H1 (cell line): ENCODE data around the gene LMX1A. TPM values are rescaled to one million over a fixed set of nuclear protein-coding genes. Genes with fewer than 3 reads are reported as not detected.

Experiments used
- CTCF ChIA-PET: fragments of 300-600 bp; sonication (Branson Sonifier 250); formaldehyde crosslinking; loops from one replicate; lab custom pipeline; 2021; ENCODE audit not compliant: partially characterized antibody; lab: Charles Lee
- POLR2A ChIA-PET: fragments of 300-600 bp; sonication (Branson Sonifier 250); formaldehyde crosslinking; loops from one replicate; lab custom pipeline; 2021; ENCODE audit warnings: inconsistent platforms; ENCODE audit not compliant: partially characterized antibody; lab: Charles Lee
- DNase-seq, 2 experiments: peaks; one replicate each; pipeline versions ENCODE4 v3.0.0 to v3.0.0-alpha.2; 2010 to 2022; ENCODE audit warnings: low spot score in 2 of 2, low read depth in 1 of 2, mixed read lengths in 1 of 2
- FAIRE-seq: peaks from 2 replicates; lab custom pipeline; 2011; peaks lifted over from hg19 to GRCh38; lab: Jason Lieb, UNC
- H2AFZ ChIP-seq: 2 replicates; pipeline ENCODE4 v1.8.1; 2012; ENCODE audit warnings: low read length, inconsistent platforms
- H2AK5ac ChIP-seq: 2 replicates; pipeline ENCODE4 v1.6.1; 2013; ENCODE audit warnings: low read depth, low read length
- H2BK120ac ChIP-seq: replicated peaks from 2 replicates; pipeline ENCODE3; 2013; ENCODE audit warnings: low read depth, low read length, inconsistent platforms
- H2BK12ac ChIP-seq: 2 replicates; pipeline ENCODE4 v1.6.1; 2013; ENCODE audit warnings: low read depth, low read length
- H2BK15ac ChIP-seq: 2 replicates; pipeline ENCODE4 v1.6.1; 2013; ENCODE audit warnings: low read length
- H2BK20ac ChIP-seq: 2 replicates; pipeline ENCODE4 v1.6.1; 2013; ENCODE audit warnings: low read length
- H2BK5ac ChIP-seq: 2 replicates; pipeline ENCODE4 v1.6.1; 2013; ENCODE audit warnings: low read depth, low read length
- H3K14ac ChIP-seq: 2 replicates; pipeline ENCODE4 v1.6.1; 2013; ENCODE audit warnings: inconsistent platforms; ENCODE audit not compliant: insufficient read length
- H3K18ac ChIP-seq: 2 replicates; pipeline ENCODE4 v1.6.1; 2013; ENCODE audit warnings: low read length; ENCODE audit errors: extremely low read depth
- H3K23ac ChIP-seq: 2 replicates; pipeline ENCODE4 v1.6.1; 2013; ENCODE audit warnings: inconsistent platforms; ENCODE audit not compliant: insufficient read length
- H3K23me2 ChIP-seq: 2 replicates; pipeline ENCODE4 v1.6.1; 2013; ENCODE audit warnings: low read depth, low read length
- H3K27ac ChIP-seq: 2 replicates; pipeline ENCODE4 v1.6.1; 2011; ENCODE audit warnings: low read depth, low read length, inconsistent platforms
- H3K27me3 ChIP-seq, 4 experiments: replicated peaks in 1 of 4; 1 replicate in 1 of 4; 2 replicates in 3 of 4; pipeline versions ENCODE4 v1.6.1 to v1.8.1; 2011 to 2013; ENCODE audit warnings: low read length in 3 of 4, mild to moderate bottlenecking in 3 of 4, inconsistent platforms in 2 of 4, mixed read lengths in 2 of 4, moderate library complexity in 1 of 4; ENCODE audit not compliant: control insufficient read depth in 3 of 4, insufficient read depth in 3 of 4; ENCODE audit errors: extremely low read depth in 1 of 4
- H3K36me3 ChIP-seq, 4 experiments: 2 replicates each; pipeline versions ENCODE4 v1.6.1 to v1.8.1; 2011 to 2013; ENCODE audit warnings: mild to moderate bottlenecking in 4 of 4, low read length in 3 of 4, moderate library complexity in 2 of 4, control low read depth in 1 of 4, inconsistent platforms in 1 of 4; ENCODE audit not compliant: insufficient read depth in 4 of 4, control insufficient read depth in 2 of 4
- H3K4ac ChIP-seq: replicated peaks from 2 replicates; pipeline ENCODE3; 2013; ENCODE audit warnings: low read length, low read depth, mixed read lengths, inconsistent platforms; ENCODE audit not compliant: insufficient read length
- H3K4me1 ChIP-seq, 4 experiments: replicated peaks in 1 of 4; 1 replicate in 1 of 4; 2 replicates in 3 of 4; pipeline versions ENCODE4 v1.6.1 to v1.8.1; 2011 to 2013; ENCODE audit warnings: low read length in 3 of 4, inconsistent platforms in 2 of 4, mixed read lengths in 1 of 4; ENCODE audit not compliant: insufficient read depth in 4 of 4, control insufficient read depth in 3 of 4
- H3K4me2 ChIP-seq, 2 experiments: 2 replicates each; pipeline versions ENCODE4 v1.6.1 to v1.8.1; 2011 to 2013; ENCODE audit warnings: low read depth in 2 of 2, low read length in 2 of 2, control low read depth in 1 of 2, inconsistent platforms in 1 of 2, mild to moderate bottlenecking in 1 of 2; ENCODE audit not compliant: insufficient read depth in 1 of 2
- H3K4me3 ChIP-seq, 4 experiments: fragments of 200-600, 300-600 bp in 1 of 4; sonication (generic), shearing (Covaris generic), sonication (Bioruptor Twin) in 1 of 4; 2 replicates each; pipeline versions ENCODE4 v1.5.1 to v1.8.1; 2011 to 2016; ENCODE audit warnings: low read length in 4 of 4, low read depth in 3 of 4, control low read depth in 2 of 4, inconsistent platforms in 2 of 4, mild to moderate bottlenecking in 2 of 4, mixed read lengths in 1 of 4, moderate library complexity in 1 of 4; ENCODE audit not compliant: insufficient read depth in 2 of 4; ENCODE audit errors: extremely low read depth in 1 of 4
- H3K56ac ChIP-seq: replicated peaks from 2 replicates; pipeline ENCODE3; 2013; ENCODE audit warnings: low read depth, mild to moderate bottlenecking, mixed read lengths, low read length, inconsistent platforms; ENCODE audit not compliant: insufficient read length
- H3K79me1 ChIP-seq: 2 replicates; pipeline ENCODE4 v1.6.1; 2013; ENCODE audit warnings: low read depth, low read length, control low read depth
- H3K79me2 ChIP-seq, 2 experiments: 2 replicates each; pipeline versions ENCODE4 v1.6.1 to v1.8.1; 2012 to 2013; ENCODE audit warnings: low read length in 2 of 2, mild to moderate bottlenecking in 2 of 2, inconsistent platforms in 1 of 2; ENCODE audit not compliant: insufficient read depth in 2 of 2, control insufficient read depth in 1 of 2
- H3K9ac ChIP-seq, 4 experiments: replicated peaks in 1 of 4; 1 replicate in 1 of 4; 2 replicates in 3 of 4; pipeline versions ENCODE4 v1.6.1 to v1.8.1; 2011 to 2013; ENCODE audit warnings: low read depth in 3 of 4, low read length in 3 of 4, control low read depth in 2 of 4, mild to moderate bottlenecking in 2 of 4, moderate library complexity in 2 of 4, inconsistent platforms in 1 of 4; ENCODE audit errors: extremely low read depth in 1 of 4
- H3K9me3 ChIP-seq, 2 experiments: 2 replicates each; pipeline versions ENCODE4 v1.6.1 to v1.8.1; 2012 to 2013; ENCODE audit warnings: mild to moderate bottlenecking in 2 of 2, moderate library complexity in 2 of 2, control low read depth in 1 of 2, inconsistent platforms in 1 of 2, low read depth in 1 of 2, low read length in 1 of 2, mixed read lengths in 1 of 2; ENCODE audit not compliant: insufficient read depth in 2 of 2
- H4K20me1 ChIP-seq, 2 experiments: replicated peaks in 1 of 2; 2 replicates each; pipeline versions ENCODE3 to v1.8.1; 2011 to 2013; ENCODE audit warnings: inconsistent platforms in 2 of 2, low read length in 2 of 2, mild to moderate bottlenecking in 1 of 2; ENCODE audit not compliant: insufficient read depth in 2 of 2, control insufficient read depth in 1 of 2
- H4K5ac ChIP-seq: 2 replicates; pipeline ENCODE4 v1.6.1; 2013; ENCODE audit warnings: low read length, low read depth, mixed read lengths, inconsistent platforms; ENCODE audit not compliant: insufficient read length
- H4K8ac ChIP-seq: 2 replicates; pipeline ENCODE4 v1.8.0; 2013; ENCODE audit warnings: mild to moderate bottlenecking, moderate library complexity, low read length, inconsistent platforms; ENCODE audit not compliant: insufficient read depth; ENCODE audit errors: extremely low read depth
- H4K91ac ChIP-seq: replicated peaks from 2 replicates; pipeline ENCODE3; 2013; ENCODE audit warnings: low read length, mixed read lengths, inconsistent platforms; ENCODE audit not compliant: insufficient read length
- EZH2 ChIP-seq: fragments of 200-600 bp; sonication (generic); IDR thresholded peaks from 2 replicates; pipeline ENCODE4 v1.7.1; 2012; ENCODE audit warnings: low read depth, mild to moderate bottlenecking, moderate library complexity, low read length, inconsistent platforms; ENCODE audit not compliant: severe bottlenecking
- KDM4A ChIP-seq: IDR thresholded peaks from one replicate; pipeline ENCODE4 v1.7.1; 2012; ENCODE audit warnings: low read depth, mild to moderate bottlenecking, moderate library complexity, low read length, inconsistent platforms; ENCODE audit not compliant: severe bottlenecking
- WGBS, 2 experiments: shearing (Covaris generic) in 1 of 2; methylation state at CpG; one replicate each; pipeline versions ENCODE4 v1.1.6 to v1.1.7; 2013 to 2015; ENCODE audit warnings: low lambda C conversion rate in 2 of 2, mixed read lengths in 2 of 2, inconsistent platforms in 1 of 2, low coverage in 1 of 2, missing lambda C conversion rate in 1 of 2; ENCODE audit not compliant: insufficient replicate concordance in 2 of 2, insufficient coverage in 1 of 2, insufficient read length in 1 of 2; ENCODE audit errors: extremely low coverage in 1 of 2, missing lambda C conversion rate in 1 of 2; 5-methylcytosine and 5-hydroxymethylcytosine counted together
- polyA plus RNA-seq, 7 experiments: library from polyadenylated mRNA; depleted of rRNA in 3 of 7; stranded (reverse) in 5 of 7; unstranded in 2 of 7; fragments of >200 nt in 5 of 7; fragments of 200-250 nt in 2 of 7; gene quantifications; 1 replicate in 5 of 7; 2 replicates in 1 of 7; 4 replicates in 1 of 7; pipeline versions ENCODE4 v1.2.1 to v1.2.3, GENCODE V29; 2011 to 2013; ENCODE audit warnings: missing spikeins in 2 of 7, mixed read lengths in 2 of 7
- total RNA-seq: library from RNA; stranded (reverse); fragmentation: NEBNext Ultra II Directional; extraction: Animal tissue kit (Norgen Biotek cat#: 25700); gene quantifications from 2 replicates; pipeline ENCODE4 v1.2.1, GENCODE V29; 2021

Gene LMX1A
- total and polyA plus RNA-seq, 2 of the 8 experiments (the other 6 are each of a cell fraction or from before 2014, with no cell fraction given): not detected

GRCh38 chr1:165225062-165225461 lies 131.5 kb downstream of the LMX1A start:
- 95% methylated on average over 3 of the region's 3 CpGs; no CpG with 5 or more reads in 1 of the 2 experiments for WGBS, 2 experiments
- no peak overlapping the region for H3K18ac ChIP-seq
- no peaks in the 10 kb centered on the region for H3K79me1 ChIP-seq
- no peak overlapping the region for H2BK5ac ChIP-seq
- no peak overlapping the region for H4K5ac ChIP-seq
- no peaks in the 10 kb centered on the region for H3K27me3 ChIP-seq
- H3K27ac ChIP-seq: no peak overlapping the region
- no peaks in the 10 kb centered on the region for H4K20me1 ChIP-seq
- H3K79me2 ChIP-seq: no peaks in the 10 kb centered on the region
- no peak overlapping the region for H3K9ac ChIP-seq
- no peaks in the 10 kb centered on the region for H3K9me3 ChIP-seq
- ChIA-PET POLR2A (no interaction called here), CTCF (interaction anchor here (0.6 to 1.4 kb wide), 3 partner anchors 33 to 419 kb away, joined by 3 to 4 read pairs (median 4); no protein-coding TSS in a partner anchor)
- no peak overlapping the region for H3K4ac ChIP-seq
- H2BK120ac ChIP-seq: no peak overlapping the region
- no peak overlapping the region for H3K4me3 ChIP-seq
- no peak overlapping the region for H2AK5ac ChIP-seq
- no peak overlapping the region for H3K4me2 ChIP-seq
- no peak overlapping the region for H2AFZ ChIP-seq
- peaks cover 3 to 9% (median 6%) of the 10 kb centered on the region in 4 experiments; a peak in 5 of 7 replicates for H3K4me1 ChIP-seq
- H3K23me2 ChIP-seq: peaks cover 2% of the 10 kb centered on the region; the same call in 1 of the 2 replicates
- H2BK20ac ChIP-seq: no peak overlapping the region
- no peak for FAIRE-seq
- DNase-seq: no peak
- TF ChIP-seq EZH2 (no peak), KDM4A (no peak)
- H4K8ac ChIP-seq: no peak overlapping the region
- H2BK15ac ChIP-seq: no peak overlapping the region
- no peaks in the 10 kb centered on the region; a peak in 1 of 8 replicates for H3K36me3 ChIP-seq
- H3K23ac ChIP-seq: no peak overlapping the region
- no peak overlapping the region for H3K56ac ChIP-seq
- H4K91ac ChIP-seq: no peak overlapping the region
- no peak overlapping the region for H3K14ac ChIP-seq
- H2BK12ac ChIP-seq: no peak overlapping the region
